Ishikawa (cell line): ENCODE measurements around the gene PARD3B.

ENCODE experiments used
- CEBPB ChIP-seq: IDR thresholded peaks from 2 replicates; pipeline ENCODE4 v1.6.1; 2012
- CREB1 ChIP-seq: IDR thresholded peaks from 2 replicates; pipeline ENCODE4 v1.6.1; 2012; ENCODE audit warnings: low read depth
- EGR1 ChIP-seq: IDR thresholded peaks from 2 replicates; pipeline ENCODE4 v1.6.1; 2012
- EP300 ChIP-seq: IDR thresholded peaks from 2 replicates; pipeline ENCODE4 v1.6.1; 2012; ENCODE audit warnings: borderline replicate concordance
- FOXM1 ChIP-seq: IDR thresholded peaks from 2 replicates; pipeline ENCODE4 v1.6.1; 2012; ENCODE audit warnings: low read depth, borderline replicate concordance
- NFIC ChIP-seq: IDR thresholded peaks from 2 replicates; pipeline ENCODE4 v1.6.1; 2012
- RAD21 ChIP-seq: IDR thresholded peaks from 2 replicates; pipeline ENCODE4 v1.6.1; 2012; ENCODE audit warnings: low read depth
- TAF1 ChIP-seq: IDR thresholded peaks from 2 replicates; pipeline ENCODE4 v1.6.1; 2012; ENCODE audit warnings: low read depth, mild to moderate bottlenecking
- TCF12 ChIP-seq: IDR thresholded peaks from 2 replicates; pipeline ENCODE4 v1.6.1; 2012; ENCODE audit warnings: low read depth
- TEAD4 ChIP-seq: IDR thresholded peaks from 2 replicates; pipeline ENCODE4 v1.6.1; 2012
- YY1 ChIP-seq: IDR thresholded peaks from 2 replicates; pipeline ENCODE4 v1.6.1; 2012; ENCODE audit warnings: low read depth
- ZBTB7A ChIP-seq: IDR thresholded peaks from 2 replicates; pipeline ENCODE4 v1.6.1; 2012; ENCODE audit warnings: low read depth
- TF ChIP-seq, protein P1 (sequence below): IDR thresholded peaks from 2 replicates; pipeline ENCODE4 v1.6.1; 2012
- TF ChIP-seq, protein P2 (sequence below): IDR thresholded peaks from 2 replicates; pipeline ENCODE4 v1.6.1; 2012
- TF ChIP-seq, protein P3 (sequence below): IDR thresholded peaks from 2 replicates; pipeline ENCODE4 v1.6.1; 2012; ENCODE audit warnings: low read depth, mild to moderate bottlenecking

Gene PARD3B

DNA sequence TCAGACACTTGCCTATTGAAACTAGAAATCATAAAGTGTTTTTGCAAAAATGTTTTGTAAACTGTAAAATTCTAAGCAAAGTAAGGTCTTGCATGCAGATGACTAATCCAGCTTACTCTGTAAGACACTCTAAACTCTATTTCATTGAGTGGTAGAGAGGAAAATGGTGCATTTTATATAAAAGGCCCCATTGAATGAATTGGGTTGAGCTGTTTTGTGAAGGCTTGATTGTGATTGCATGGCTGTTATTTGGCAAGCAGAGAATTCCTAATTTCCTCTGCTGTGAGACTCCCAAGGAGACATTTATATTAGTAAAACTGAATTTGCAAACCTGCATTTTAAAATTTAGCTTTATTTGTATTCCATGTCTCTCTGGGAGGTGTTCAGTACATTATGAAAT lies 234.5 kb downstream of the PARD3B start:
- TF ChIP-seq, protein P1, sequence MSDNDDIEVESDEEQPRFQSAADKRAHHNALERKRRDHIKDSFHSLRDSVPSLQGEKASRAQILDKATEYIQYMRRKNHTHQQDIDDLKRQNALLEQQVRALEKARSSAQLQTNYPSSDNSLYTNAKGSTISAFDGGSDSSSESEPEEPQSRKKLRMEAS: no peak
- TF ChIP-seq EP300: no peak

DNA sequence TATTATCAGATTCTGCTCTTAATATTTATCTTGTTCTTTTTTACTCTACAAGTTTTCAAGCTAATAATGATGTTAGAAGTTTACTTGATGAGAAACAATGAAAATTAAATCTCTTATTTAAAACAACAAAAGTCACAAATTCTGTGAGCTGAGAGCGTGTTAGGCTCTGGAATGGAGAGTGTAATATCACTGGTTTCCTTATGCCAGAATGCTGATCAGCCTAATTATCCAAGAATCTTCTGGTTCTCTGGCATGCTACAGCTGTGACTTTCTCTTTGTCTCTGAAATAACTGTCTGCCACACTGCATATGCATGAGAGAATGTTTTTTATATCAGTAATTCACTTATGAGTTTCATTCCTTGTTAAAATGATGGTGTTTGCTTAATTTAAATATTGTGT lies 236.7 kb downstream of the PARD3B start:
- TF ChIP-seq CEBPB (no peak), CREB1 (no peak), TAF1 (no peak), EP300 (no peak), RAD21 (no peak)
- TF ChIP-seq, protein P1: no peak
- TF ChIP-seq, protein P2, sequence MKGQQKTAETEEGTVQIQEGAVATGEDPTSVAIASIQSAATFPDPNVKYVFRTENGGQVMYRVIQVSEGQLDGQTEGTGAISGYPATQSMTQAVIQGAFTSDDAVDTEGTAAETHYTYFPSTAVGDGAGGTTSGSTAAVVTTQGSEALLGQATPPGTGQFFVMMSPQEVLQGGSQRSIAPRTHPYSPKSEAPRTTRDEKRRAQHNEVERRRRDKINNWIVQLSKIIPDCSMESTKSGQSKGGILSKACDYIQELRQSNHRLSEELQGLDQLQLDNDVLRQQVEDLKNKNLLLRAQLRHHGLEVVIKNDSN: no peak
- TF ChIP-seq, protein P3, sequence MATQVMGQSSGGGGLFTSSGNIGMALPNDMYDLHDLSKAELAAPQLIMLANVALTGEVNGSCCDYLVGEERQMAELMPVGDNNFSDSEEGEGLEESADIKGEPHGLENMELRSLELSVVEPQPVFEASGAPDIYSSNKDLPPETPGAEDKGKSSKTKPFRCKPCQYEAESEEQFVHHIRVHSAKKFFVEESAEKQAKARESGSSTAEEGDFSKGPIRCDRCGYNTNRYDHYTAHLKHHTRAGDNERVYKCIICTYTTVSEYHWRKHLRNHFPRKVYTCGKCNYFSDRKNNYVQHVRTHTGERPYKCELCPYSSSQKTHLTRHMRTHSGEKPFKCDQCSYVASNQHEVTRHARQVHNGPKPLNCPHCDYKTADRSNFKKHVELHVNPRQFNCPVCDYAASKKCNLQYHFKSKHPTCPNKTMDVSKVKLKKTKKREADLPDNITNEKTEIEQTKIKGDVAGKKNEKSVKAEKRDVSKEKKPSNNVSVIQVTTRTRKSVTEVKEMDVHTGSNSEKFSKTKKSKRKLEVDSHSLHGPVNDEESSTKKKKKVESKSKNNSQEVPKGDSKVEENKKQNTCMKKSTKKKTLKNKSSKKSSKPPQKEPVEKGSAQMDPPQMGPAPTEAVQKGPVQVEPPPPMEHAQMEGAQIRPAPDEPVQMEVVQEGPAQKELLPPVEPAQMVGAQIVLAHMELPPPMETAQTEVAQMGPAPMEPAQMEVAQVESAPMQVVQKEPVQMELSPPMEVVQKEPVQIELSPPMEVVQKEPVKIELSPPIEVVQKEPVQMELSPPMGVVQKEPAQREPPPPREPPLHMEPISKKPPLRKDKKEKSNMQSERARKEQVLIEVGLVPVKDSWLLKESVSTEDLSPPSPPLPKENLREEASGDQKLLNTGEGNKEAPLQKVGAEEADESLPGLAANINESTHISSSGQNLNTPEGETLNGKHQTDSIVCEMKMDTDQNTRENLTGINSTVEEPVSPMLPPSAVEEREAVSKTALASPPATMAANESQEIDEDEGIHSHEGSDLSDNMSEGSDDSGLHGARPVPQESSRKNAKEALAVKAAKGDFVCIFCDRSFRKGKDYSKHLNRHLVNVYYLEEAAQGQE: no peak

DNA sequence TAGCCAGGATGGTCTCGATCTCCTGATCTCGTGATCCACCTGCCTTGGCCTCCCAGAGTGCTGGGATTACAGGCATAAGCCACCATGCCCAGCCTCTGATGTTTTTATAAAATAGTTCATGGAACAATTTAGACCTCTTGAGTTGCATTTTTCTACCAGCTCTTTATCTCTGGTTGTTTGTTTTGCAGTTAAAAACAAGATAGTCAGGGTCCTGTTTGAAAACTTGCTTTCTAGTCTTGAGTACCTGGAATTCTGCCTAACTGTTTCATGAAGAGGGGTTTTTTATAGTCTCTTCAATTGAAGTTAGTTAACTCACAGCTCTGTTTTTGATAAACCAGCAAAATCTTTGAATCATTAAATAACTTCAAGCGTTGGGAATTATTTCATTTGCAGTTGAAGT lies 244.8 kb downstream of the PARD3B start:
- TF ChIP-seq YY1 (no peak), EGR1 (no peak), CREB1 (no peak), ZBTB7A (no peak), FOXM1 (no peak), CEBPB (no peak), TCF12 (no peak), EP300 (no peak), TEAD4 (no peak), TAF1 (no peak), NFIC (no peak), RAD21 (no peak)
- TF ChIP-seq, protein P1: no peak
- TF ChIP-seq, protein P2: no peak
- TF ChIP-seq, protein P3: no peak

DNA sequence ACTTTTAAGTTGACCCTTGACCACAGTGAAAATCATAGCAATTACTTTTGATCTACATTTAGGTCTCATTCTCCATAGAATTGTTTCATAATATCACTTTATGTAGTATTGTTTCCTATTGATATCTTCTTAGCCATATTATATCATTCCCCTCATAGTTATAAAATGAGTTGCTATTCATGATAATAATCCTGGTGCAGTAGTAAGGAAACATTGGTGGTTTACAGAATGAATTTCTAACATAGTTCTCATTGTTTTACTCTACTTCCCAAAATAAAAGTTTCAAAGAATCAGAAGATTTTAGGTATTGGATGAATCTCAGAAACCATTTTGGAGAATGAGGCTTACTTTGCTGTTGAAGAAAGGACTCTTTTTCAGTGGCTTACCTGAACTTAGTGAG lies 246.0 kb downstream of the PARD3B start:
- TF ChIP-seq CREB1 (no peak), NFIC (no peak), TCF12 (no peak), TEAD4 (no peak)
- TF ChIP-seq, protein P1: no peak
- TF ChIP-seq, protein P2: no peak

DNA sequence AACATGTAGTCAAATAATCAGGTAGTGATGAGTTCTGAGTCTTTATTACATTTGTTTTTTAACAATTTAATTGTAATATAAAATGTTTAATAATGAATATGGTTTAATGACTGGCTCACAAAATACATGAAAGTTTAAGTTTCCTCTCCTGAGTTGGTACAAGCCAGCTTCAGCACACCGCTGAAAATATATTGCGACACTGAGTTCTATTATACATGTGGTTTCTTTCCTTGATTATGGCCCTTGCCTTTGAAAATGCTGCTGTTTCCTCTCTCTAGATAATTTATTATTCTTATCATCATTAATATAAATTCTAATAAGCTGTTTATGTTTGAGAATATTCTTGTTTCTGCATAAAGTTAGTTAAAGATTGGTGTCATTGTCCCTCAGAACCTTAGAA lies 249.3 kb downstream of the PARD3B start:
- no peak for TF ChIP-seq EP300
- TF ChIP-seq, protein P1: no peak
- no peak for TF ChIP-seq ZBTB7A

DNA sequence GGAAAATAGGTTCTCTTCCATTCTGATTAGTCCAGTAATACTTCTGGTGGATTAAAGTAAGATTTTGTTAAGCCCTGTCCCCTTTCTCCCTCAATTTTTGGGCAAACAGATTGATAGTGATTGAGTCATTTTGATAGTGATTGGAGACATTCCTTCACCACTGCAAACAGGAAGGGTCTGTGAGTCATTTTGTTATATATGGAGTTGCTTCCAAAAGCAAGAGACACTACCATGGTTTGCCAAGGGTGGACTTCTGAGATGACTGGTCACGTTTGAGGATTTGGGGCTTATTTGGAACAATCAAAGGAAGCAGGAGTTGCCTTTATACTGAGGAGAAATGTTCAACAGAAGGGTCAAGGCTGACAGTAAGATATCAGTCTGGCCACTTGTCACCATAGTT lies 249.9 kb downstream of the PARD3B start:
- TF ChIP-seq YY1 (no peak), RAD21 (no peak), TEAD4 (no peak), TCF12 (no peak), FOXM1 (no peak), EGR1 (no peak), CREB1 (no peak), CEBPB (no peak)
